Measurements from ENCODE around the gene CARD9.

CARD9 gene

GRCh38 chr9:136401173-136401922, 27.9 kb upstream of the CARD9 start:
- no peak for DNase-seq (ENCODE audit: low read depth in 3 of 3)

- peak; percentile 75 to 80 (median 75) for DNase-seq (ENCODE audit: low read depth in 3 of 3)
Observed at GRCh38 chr9:136400038-136400834, 26.8 kb upstream of the CARD9 start, which contains the start of gene SNAPC4. TSS of gene SNAPC4 (minus strand) at chr9:136400170. CDS start at chr9:136398428, 1,742 bp downstream.

- no peak for DNase-seq (ENCODE audit: low read depth in 3 of 3)
Observed at GRCh38 chr9:136399176-136400037, 25.9 kb upstream of the CARD9 start.

- DNase-seq (ENCODE audit: low read depth in 3 of 3) = no peak
Observed at GRCh38 chr9:136398286-136398685, 24.8 kb upstream of the CARD9 start.

- no peak for DNase-seq (ENCODE audit: low read depth in 3 of 3)
Observed at GRCh38 chr9:136397643-136398042, 24.2 kb upstream of the CARD9 start.

GRCh38 chr9:136396219-136396515, 22.7 kb upstream of the CARD9 start:
- DNase-seq (ENCODE audit: low read depth in 3 of 3) = no peak

GRCh38 chr9:136395345-136396218, 22.1 kb upstream of the CARD9 start:
- no peak for DNase-seq (ENCODE audit: low read depth in 3 of 3)

- no peak for DNase-seq (ENCODE audit: low read depth in 3 of 3)
Observed at GRCh38 chr9:136395020-136395340, 21.5 kb upstream of the CARD9 start.

GRCh38 chr9:136394312-136395019, 21.0 kb upstream of the CARD9 start:
- DNase-seq (ENCODE audit: low read depth in 3 of 3) = no peak

- DNase-seq (ENCODE audit: low read depth in 3 of 3) = no peak
Observed at GRCh38 chr9:136393531-136393930, 20.1 kb upstream of the CARD9 start.

GRCh38 chr9:136392538-136393449, 19.3 kb upstream of the CARD9 start:
- no peak for DNase-seq (ENCODE audit: low read depth in 3 of 3)

- DNase-seq (ENCODE audit: low read depth in 3 of 3) = no peak
Observed at GRCh38 chr9:136391737-136392537, 18.5 kb upstream of the CARD9 start.

- no peak for DNase-seq (ENCODE audit: low read depth in 3 of 3)
Observed at GRCh38 chr9:136389396-136389795, 15.9 kb upstream of the CARD9 start.

GRCh38 chr9:136387217-136387616, 13.7 kb upstream of the CARD9 start:
- no peak for DNase-seq (ENCODE audit: low read depth in 3 of 3)

GRCh38 chr9:136386018-136386417, 12.5 kb upstream of the CARD9 start:
- no peak for DNase-seq (ENCODE audit: low read depth in 3 of 3)

GRCh38 chr9:136385015-136385414, 11.5 kb upstream of the CARD9 start:
- DNase-seq (ENCODE audit: low read depth in 3 of 3) = peak in 1 of 3 donors; percentile 32

GRCh38 chr9:136383436-136383835, 10.0 kb upstream of the CARD9 start:
- DNase-seq (ENCODE audit: low read depth in 3 of 3) = no peak

GRCh38 chr9:136381966-136382513, 8.6 kb upstream of the CARD9 start:
- no peak for DNase-seq (ENCODE audit: low read depth in 3 of 3)

- no peak for DNase-seq (ENCODE audit: low read depth in 3 of 3)
Observed at GRCh38 chr9:136381311-136381710, 7.8 kb upstream of the CARD9 start.

Data from stimulated activated CD4-positive, alpha-beta T cell treated with anti-CD3 and anti-CD28 coated beads, TNF-alpha, amount 100 ng/mL, for 48 hours (primary cell).